ENCODE results near the gene JTB. TPM values are rescaled to one million over a fixed set of nuclear protein-coding genes. Genes with fewer than 3 reads are reported as not detected.

The JTB gene
- 73.5 and 80.2 TPM in 2 replicates for total RNA-seq

DNA sequence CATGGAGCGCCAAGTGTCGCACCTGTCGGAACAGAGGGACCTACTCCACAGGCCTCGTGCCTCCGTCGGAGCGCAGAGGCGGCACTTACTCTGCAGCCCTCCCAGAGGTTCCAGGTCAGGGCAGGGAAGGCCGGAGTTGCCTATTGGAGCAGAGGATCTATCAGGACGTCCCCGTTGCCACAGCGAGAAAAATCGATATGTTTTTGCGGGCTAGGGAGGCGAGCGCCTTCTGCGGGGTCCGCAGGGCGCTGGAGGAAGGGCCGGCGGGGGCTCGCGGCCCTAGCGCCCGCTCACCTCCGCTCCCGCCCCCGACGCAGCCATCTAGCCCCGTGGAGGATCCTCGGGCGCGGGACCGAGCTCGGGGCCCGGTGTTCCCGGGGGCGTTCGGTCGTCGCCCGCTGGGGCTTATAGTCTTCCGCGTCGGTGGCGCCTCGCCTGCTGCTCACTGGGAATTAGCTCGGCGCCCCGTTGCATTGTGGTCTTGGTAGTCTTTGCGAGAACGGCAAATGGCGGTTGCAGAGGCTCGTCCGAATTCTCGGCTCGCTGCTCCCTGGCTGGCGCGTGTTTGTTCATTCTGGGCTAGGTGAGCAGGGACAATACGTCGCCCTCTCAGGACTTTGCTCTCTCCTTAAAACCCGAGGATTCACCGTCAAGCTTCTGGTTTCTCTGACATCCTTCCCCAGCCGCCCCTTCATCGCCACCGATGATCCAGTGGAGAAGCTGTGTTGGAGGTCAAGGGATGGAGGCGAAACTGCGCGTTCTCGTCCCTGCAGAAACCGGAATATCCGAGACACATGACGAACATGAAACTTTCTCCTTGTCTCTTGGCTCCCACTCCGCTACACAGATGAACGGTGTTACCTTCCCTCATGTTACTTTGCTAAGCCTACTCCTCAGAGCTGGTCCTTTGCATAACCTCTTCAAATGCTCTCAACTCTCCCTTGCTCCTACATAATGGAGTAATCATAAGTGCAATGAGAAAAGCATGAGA lies at the start of gene JTB:
JTB (minus strand) TSS at position 425 of the 991 bp plus-strand sequence; CDS start at position 3, 422 bp downstream.

DNA sequence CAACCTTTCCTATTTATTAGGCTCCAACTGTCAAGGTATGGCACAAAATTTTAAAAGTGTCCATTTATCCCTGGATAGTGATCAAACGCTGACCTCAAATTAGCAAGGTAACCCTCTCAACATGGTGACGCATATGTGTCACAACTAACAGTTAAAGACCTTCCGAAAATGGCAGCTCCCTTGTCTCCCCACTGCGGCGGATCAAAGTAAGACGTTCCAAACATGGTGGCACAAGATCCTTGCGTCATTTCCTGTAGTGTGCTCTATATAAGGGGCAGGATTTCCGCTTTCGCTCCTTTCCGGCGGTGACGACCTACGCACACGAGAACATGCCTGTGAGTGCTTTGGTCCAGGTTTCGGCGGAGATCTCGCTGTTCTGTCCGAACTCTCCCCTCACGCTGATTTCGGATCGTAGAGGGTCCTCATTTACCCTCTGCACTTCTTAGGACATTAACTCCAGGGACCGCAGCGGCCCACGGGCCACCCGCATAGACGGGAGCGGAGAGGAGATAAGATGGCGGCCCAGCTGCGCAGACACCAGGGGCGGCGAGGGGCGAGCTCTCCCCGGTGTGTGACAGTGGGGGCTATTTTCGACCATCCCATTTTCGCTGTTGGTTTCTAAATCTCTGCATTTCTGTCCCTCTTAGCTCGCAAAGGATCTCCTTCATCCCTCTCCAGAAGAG lies 13.1 kb upstream of the JTB start, which contains the start of gene RPS27:
RPS27 (plus strand) TSS at position 295 of the 683 bp plus-strand sequence; CDS start at position 330, 35 bp downstream.

DNA sequence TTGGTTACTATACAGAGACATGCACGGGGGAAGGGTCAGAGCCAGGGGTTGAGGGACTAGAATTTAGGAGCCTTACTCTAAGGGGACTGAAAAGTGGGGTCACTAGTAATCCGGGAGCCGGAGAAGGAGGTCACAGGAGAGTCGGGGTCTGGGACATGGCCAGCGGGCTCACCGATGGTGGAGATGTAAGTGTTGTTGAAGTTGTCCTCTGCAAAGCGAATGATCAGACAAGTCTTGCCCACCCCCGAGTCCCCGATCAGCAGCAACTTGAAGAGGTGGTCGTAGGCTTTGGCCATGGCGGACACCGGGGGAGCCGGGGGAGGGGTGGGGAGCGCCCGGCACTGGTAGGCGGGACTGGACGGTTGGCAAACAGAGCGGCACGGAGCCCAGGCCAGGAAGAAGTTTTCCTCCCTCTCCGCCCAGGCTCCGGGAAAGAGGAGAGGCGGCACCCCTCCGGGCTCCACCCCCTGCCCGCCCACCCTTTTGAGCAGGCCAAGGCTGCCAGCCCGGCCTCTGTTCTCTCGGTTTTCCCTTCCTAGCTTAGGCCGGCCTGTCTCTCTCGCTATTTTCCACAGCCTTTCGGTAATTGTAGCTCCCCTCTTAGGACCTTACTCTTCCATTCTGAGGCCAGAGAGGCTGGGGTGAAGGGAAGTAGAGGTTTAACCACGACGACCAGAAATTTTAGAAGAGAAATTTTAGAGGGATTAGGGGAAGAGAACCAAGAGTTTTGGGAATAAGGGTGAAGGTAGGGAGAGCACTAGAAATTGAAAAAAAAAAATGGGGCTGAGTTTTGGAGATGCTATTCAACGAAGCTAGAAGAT lies 8.7 kb upstream of the JTB start, which contains the start of gene RAB13:
RAB13 (minus strand) TSS at position 399 of the 821 bp plus-strand sequence; CDS start at position 296, 103 bp downstream.

DNA sequence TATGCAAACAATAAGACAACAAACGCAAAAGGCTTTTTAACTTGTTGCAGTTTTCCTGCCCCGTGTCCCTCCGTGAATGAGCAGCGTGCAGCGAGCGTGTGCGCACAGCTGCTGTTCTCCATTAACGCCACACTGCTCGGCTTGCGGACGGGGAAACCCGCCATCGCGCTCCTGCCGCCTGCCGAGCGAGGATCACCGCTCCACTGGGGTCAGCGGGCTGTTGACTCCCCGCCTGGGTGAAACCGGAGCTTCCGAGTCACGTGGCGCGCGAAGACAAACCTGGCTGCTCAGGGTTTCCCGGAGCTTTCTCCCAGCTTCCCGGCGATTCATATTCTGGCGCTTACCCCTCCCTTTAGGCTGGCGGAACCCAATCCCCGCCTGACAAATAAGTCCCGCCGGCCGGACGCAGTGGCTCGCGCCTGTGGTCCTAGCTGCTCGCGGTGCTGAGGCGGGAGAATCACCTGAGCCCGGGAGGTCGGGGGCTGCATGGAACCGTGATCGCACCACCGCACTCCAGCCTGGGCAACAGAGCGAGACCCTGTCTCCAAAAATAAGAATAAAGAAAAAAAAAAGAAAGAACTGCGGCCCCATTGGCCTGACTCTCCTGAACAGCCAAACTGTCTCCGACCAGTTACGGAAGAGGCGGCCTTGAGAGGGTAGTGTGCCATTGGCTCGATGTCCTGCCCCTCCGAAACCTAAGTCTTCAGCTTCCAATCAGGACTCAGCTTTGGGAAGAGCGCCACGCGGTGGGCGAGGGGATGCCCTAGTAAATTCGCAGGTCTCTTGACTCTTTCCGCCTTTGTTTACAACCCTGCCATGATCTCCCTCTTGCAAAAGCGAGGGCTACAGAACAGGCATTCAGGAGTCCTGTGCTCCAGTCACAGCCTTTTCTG lies 10.1 kb downstream of the JTB start, which contains the start of gene CREB3L4:
CREB3L4 (plus strand) TSS at position 796 of the 893 bp plus-strand sequence. CDS start 624 bp downstream, outside the sequence.

DNA sequence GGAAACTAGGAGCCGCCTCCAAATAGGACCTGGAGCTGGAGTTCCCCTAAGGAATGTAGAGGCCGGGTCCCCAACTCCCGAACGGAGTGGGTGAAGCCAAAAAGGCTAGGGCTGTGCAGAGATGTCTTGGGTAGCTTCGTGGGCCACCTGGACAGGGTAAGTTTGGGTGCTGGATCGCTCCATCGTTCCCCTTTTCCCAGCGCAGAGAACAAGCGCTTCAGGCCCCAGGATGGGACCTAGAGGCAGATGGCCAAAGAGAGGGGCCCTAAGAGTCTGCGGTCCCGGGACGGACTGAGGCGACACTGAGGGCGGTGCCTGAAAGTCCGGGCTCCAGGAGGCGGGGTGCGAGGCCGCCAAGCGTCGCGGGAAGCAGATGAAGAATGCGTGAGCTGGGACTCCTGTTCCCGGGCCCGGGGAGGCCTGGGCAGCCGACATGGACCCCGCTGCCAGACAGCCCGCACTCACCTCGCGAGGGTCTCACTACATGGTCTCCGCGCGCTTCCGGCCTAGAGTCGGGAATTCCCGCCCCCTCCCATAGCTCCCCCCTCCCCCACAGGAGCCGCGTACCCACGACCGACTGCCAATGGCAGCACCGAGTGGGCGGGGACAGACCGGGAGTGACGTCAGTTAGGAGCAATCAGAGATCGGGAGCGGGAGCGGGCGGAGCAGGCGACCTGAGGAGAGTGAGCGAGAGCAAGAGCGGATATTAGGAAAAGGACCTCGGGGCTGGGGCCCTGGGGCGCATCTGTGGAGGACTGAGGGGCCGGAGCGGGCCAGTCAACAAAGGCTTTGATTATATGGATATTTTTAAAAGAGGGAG lies 14.2 kb downstream of the JTB start, which contains the start of gene SLC39A1:
SLC39A1 (minus strand) TSS at position 508 of the 820 bp plus-strand sequence. CDS start 822 bp downstream, outside the sequence.

DNA sequence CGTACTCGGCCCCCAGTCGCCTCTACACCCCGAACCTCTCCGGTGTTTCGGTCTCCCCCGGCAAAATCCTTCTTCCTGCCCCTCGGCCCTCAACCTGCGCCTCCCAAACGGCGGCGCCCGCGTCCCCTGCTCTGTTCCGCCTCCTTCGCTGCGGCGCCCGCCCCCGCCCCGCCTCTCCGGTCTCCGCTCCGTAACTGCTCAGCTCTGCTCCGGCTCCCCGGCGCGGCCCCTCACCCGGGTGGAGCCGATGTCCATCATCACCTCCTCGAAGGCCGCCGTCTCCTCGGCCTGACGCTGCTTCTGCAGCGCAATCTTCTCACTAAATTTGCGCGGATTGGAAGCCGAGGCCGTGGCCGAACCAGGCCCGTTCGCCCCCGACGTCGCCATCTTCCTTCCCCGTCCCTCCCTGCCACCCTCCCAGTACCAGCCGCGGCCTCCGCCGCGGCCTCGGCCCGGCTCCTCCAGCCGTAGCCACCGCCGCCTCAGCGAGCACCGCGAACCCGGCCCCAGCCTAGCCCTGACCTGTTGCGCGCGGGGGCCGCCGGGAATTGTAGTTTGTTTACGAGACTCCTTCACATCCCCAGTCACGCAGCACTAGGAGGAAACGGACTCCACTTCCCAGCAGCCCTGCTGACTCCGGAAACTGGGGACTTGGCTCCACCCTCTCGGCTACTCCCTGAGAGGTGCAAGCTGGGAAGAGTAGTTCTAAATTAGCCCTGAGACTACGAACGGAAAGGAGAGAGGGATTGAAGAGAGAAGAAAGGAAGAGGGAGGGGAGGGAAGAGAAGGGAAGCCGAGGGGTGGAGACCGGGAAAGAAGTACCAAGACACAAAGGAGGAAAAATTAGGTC lies 19.1 kb downstream of the JTB start, which contains the start of gene CRTC2:
CRTC2 (minus strand) TSS at position 502 of the 850 bp plus-strand sequence; CDS start at position 387, 115 bp downstream.

DNA sequence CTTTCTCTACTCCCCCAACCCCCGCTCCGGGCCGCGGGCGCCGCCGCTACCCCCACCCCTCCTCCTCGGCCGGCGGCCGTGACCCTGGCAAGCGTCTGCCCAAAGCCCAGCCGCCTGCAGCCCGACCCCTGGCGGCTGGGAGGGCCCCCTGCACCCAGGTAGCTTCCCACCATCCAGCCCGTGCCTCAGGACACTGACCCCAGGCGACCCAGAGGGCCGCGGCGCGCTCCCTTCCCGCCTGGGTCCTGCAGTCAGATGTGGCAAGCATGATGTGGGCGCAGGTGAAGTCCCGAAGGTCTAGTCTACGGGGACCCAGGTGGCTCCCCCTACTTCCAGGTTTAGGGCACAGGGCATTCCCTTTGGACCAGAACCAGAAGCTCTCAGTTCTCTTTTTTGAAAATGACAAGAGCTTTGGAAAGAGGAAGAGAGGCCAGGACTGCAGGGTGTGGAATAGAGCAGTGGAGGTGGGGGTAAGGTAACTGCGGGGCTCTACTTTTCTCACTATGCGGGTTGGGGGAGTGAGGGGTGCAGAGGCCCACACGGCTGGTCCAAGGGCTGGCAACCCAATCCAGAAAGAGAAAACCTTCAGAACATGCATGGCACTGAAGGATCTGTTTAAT lies 30.7 kb downstream of the JTB start, which contains the start of gene DENND4B:
DENND4B (minus strand) TSS at position 97 of the 620 bp plus-strand sequence. CDS start 2,344 bp downstream, outside the sequence.

Small RNA genes within 50 kb of the gene (small RNA-seq; reads per million reads assigned to genes)
- gene MIR6737 = not detected

Other genes starting within 250 kb of the JTB start
- 40.4 and 53.8 TPM in 2 replicates for gene INTS3, start 249.6 kb downstream of the JTB start, total RNA-seq
- 14.3 and 19.4 TPM in 2 replicates for gene SLC27A3, start 202.3 kb downstream of the JTB start, total RNA-seq
- 5.9 and 8.6 TPM in 2 replicates for gene GATAD2B, start 54.7 kb downstream of the JTB start, total RNA-seq
- 22.0 and 27.0 TPM in 2 replicates for gene DENND4B, start 31.0 kb downstream of the JTB start, total RNA-seq
- 5.9 and 7.6 TPM in 2 replicates for gene CRTC2, start 19.1 kb downstream of the JTB start, total RNA-seq
- 62.2 and 64.7 TPM in 2 replicates for gene SLC39A1, start 14.1 kb downstream of the JTB start, total RNA-seq
- 8.8 and 11.1 TPM in 2 replicates for gene CREB3L4, start 9.8 kb downstream of the JTB start, total RNA-seq
- 67.4 and 82.3 TPM in 2 replicates for gene RAB13, start 8.7 kb upstream of the JTB start, total RNA-seq
- gene RPS27, start 13.1 kb upstream of the JTB start, total RNA-seq = 1,352 and 2,599 TPM in 2 replicates
- under 0.01 TPM in 2 replicates for gene NUP210L, start 177.4 kb upstream of the JTB start, total RNA-seq
- 401 and 557 TPM in 2 replicates for gene TPM3, start 214.4 kb upstream of the JTB start, total RNA-seq
- gene CFAP141, start 228.7 kb upstream of the JTB start, total RNA-seq = not detected in 2 replicates
- gene UBAP2L, start 243.3 kb upstream of the JTB start, total RNA-seq = 94.1 and 129 TPM in 2 replicates